ENCODE data around the gene DENND2C.

DENND2C gene

GRCh38 chr1:114545796-114546195 lies 124.1 kb downstream of the DENND2C start:
- DNase-seq (ENCODE audit: low read depth) = no peak

- no peak for DNase-seq (ENCODE audit: low read depth)
These were observed 124.5 kb downstream of the DENND2C start for GRCh38 chr1:114545315-114545714.

DNA sequence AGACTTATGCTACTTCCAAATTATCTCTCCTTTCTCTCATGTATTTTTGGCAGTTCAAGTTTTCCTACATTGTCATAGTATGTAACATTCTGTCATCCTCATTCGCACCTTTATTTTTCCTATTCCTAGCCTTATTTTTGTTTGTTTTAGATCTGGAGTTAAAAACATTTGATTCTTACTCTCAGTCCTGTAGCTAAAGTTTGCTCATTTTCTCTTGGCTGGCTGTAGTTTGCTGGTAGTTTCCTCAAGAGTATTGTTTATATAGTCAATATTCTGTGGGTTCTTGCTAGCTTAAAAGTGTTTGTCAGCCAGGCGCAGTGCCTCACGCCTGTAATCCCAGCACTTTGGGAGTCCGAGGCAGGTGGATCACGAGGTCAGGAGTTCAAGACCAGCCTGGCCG lies 129.0 kb downstream of the DENND2C start:
- no peak for DNase-seq (ENCODE audit: low read depth)

GRCh38 chr1:114540272-114540671 lies 129.6 kb downstream of the DENND2C start:
- no peak for DNase-seq (ENCODE audit: low read depth)

DNA sequence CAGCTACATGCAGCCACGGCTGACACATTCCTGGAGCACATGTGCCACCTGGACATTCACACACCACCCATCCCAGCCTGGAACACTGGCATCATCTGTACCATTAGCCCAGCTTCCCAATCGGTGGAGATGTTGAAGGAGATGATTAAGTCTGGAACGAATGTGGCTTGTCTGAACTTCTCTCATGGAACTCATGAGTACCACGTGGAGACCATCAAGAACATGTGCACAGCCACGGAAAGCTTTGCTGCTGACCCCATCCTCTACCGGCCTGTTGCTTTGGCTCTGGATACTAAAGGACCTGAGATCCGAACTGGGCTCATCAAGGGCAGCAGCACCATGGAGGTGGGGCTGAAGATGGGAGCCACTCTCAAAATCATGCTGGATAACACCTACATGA lies 133.8 kb downstream of the DENND2C start:
- no peak for DNase-seq (ENCODE audit: low read depth)

DNA sequence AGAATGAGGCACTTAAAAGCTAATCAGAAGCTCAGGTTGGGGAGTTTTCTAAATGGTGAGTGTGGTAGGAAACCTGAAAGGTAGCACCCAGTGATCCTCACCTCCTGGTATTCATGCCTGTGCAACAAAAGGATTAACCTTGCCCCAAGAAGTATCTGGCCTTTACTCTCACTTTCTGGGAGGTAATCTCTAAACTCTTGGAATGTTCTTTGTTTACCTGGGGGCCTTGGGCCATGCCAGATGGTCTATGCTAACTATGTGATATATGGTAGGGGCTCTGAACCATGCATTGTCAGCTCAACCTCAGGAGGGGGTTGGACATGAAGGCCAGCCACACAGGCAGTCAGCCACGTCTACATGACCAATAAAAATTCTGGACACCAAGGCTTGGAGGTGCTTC lies 134.4 kb downstream of the DENND2C start:
- no peak for DNase-seq (ENCODE audit: low read depth)
